ENCODE data around the gene TOX2. TPM values are rescaled to one million over a fixed set of nuclear protein-coding genes. Genes with fewer than 3 reads are reported as not detected.

The TOX2 gene
- total RNA-seq, 1 donor from 2014 or later, result 0.70 TPM

- DNase-seq (ENCODE audit: low read depth), result no peak
These were observed 158.5 kb downstream of the TOX2 start for GRCh38 chr20:44073011-44073674.

- no peak for DNase-seq (ENCODE audit: low read depth)
These were observed 159.0 kb downstream of the TOX2 start for GRCh38 chr20:44073675-44074071.

- no peak for DNase-seq (ENCODE audit: low read depth)
These were observed 159.8 kb downstream of the TOX2 start for GRCh38 chr20:44074252-44075151.

GRCh38 chr20:44075191-44075949 lies 160.7 kb downstream of the TOX2 start:
- no peak for DNase-seq (ENCODE audit: low read depth)

- no peak for DNase-seq (ENCODE audit: low read depth)
These were observed 161.2 kb downstream of the TOX2 start for GRCh38 chr20:44075950-44076232.

- DNase-seq (ENCODE audit: low read depth), result no peak
These were observed 164.6 kb downstream of the TOX2 start for GRCh38 chr20:44079291-44079690.

GRCh38 chr20:44080064-44080463 lies 165.4 kb downstream of the TOX2 start:
- DNase-seq (ENCODE audit: low read depth), result peak; percentile 77

GRCh38 chr20:44080646-44081267 lies 166.1 kb downstream of the TOX2 start:
- DNase-seq (ENCODE audit: low read depth), result peak; percentile 88

GRCh38 chr20:44081476-44081875 lies 166.8 kb downstream of the TOX2 start:
- no peak for DNase-seq (ENCODE audit: low read depth)

GRCh38 chr20:44081888-44082287 lies 167.2 kb downstream of the TOX2 start:
- no peak for DNase-seq (ENCODE audit: low read depth)

- peak; percentile 86 for DNase-seq (ENCODE audit: low read depth)
These were observed 168.7 kb downstream of the TOX2 start for GRCh38 chr20:44083220-44083933.

- DNase-seq (ENCODE audit: low read depth), result no peak
These were observed 169.8 kb downstream of the TOX2 start for GRCh38 chr20:44084439-44084838.

GRCh38 chr20:44084891-44085290 lies 170.2 kb downstream of the TOX2 start:
- DNase-seq (ENCODE audit: low read depth), result no peak

GRCh38 chr20:44085616-44086434 lies 171.2 kb downstream of the TOX2 start:
- DNase-seq (ENCODE audit: low read depth), result no peak

GRCh38 chr20:44087051-44087856 lies 172.6 kb downstream of the TOX2 start:
- DNase-seq (ENCODE audit: low read depth), result no peak

GRCh38 chr20:44087857-44088120 lies 173.1 kb downstream of the TOX2 start:
- DNase-seq (ENCODE audit: low read depth), result no peak

GRCh38 chr20:44089987-44090674 lies 175.5 kb downstream of the TOX2 start:
- peak; percentile 43 for DNase-seq (ENCODE audit: low read depth)

GRCh38 chr20:44091026-44091425 lies 176.4 kb downstream of the TOX2 start:
- DNase-seq (ENCODE audit: low read depth), result peak; percentile 88
